ENCODE measurements around the gene SHISA9.
A peak's percentile ranks its signal among the peaks of the same experiment; 100 is the strongest.

The SHISA9 gene

DNA sequence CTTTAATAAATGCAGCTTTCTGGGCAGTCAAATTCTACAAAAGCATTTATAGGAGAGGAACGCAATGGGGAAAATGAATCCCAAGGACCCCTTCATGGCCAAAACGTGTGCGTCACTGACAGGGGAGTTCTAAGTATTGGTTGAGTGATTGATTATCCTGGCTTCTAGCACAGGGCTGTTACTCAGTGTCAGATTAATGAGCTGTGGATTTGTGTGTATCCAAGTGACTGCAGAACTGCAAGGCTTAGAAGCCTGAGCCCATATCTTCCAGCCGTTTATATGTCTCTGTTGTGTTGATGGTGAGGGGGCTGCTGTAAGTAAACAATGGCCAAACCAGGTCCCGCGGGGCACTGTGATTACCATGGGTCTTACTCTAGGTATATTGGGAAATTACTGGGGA lies 129.4 kb downstream of the SHISA9 start:
- Histone ChIP-seq H3K79me1 (replicated peaks; ENCODE audit: low read length, poor library complexity, severe bottlenecking) (no peaks in the 10 kb centered on the region), H3K4me3 (ENCODE audit: insufficient read depth in 1 of 2, low read depth in 1 of 2, low read length in 2 of 2) (no peak overlapping the region), H3K4me2 (ENCODE audit: low read length, poor library complexity, severe bottlenecking) (no peak overlapping the region), H3K27ac (ENCODE audit: low read length, poor library complexity, severe bottlenecking) (no peak overlapping the region), H3K4me1 (ENCODE audit: control insufficient read depth, insufficient read depth, low read depth, low read length) (no peaks in the 10 kb centered on the region), H3K9me3 (ENCODE audit: control insufficient read depth, low read length) (no peaks in the 10 kb centered on the region), H2BK120ac (ENCODE audit: low read depth, low read length) (no peak overlapping the region), H4K8ac (ENCODE audit: low read length) (no peak overlapping the region), H3K23ac (ENCODE audit: low read length in 2 of 2) (no peak overlapping the region), H2AK5ac (ENCODE audit: low read length, severe bottlenecking) (no peak overlapping the region), H2AFZ (ENCODE audit: low read depth, low read length) (no peak overlapping the region), H3K9ac (ENCODE audit: low read length) (no peak overlapping the region), H3K18ac (ENCODE audit: low read depth in 1 of 2, low read length in 2 of 2) (no peak overlapping the region), H3K4ac (ENCODE audit: low read depth in 1 of 2, low read length in 2 of 2) (no peak overlapping the region), H4K91ac (ENCODE audit: low read length) (no peak overlapping the region), H2BK15ac (ENCODE audit: low read depth, poor library complexity, severe bottlenecking) (no peak overlapping the region), H2BK5ac (ENCODE audit: low read depth, low read length, poor library complexity, severe bottlenecking) (no peak overlapping the region), H3K27me3 (ENCODE audit: control insufficient read depth in 1 of 2, insufficient read depth in 1 of 2, low read length in 2 of 2) (no peaks in the 10 kb centered on the region), H3K36me3 (ENCODE audit: control insufficient read depth in 1 of 2, insufficient read depth in 2 of 2, low read depth in 1 of 2, low read length in 2 of 2) (no peaks in the 10 kb centered on the region), H3K14ac (ENCODE audit: low read length in 2 of 2) (no peak overlapping the region), H2BK12ac (ENCODE audit: low read length in 2 of 2) (no peak overlapping the region)
- 80% methylated on average over 5 of the region's 6 CpGs for whole genome bisulfite sequencing
- DNase-seq = no peak

DNA sequence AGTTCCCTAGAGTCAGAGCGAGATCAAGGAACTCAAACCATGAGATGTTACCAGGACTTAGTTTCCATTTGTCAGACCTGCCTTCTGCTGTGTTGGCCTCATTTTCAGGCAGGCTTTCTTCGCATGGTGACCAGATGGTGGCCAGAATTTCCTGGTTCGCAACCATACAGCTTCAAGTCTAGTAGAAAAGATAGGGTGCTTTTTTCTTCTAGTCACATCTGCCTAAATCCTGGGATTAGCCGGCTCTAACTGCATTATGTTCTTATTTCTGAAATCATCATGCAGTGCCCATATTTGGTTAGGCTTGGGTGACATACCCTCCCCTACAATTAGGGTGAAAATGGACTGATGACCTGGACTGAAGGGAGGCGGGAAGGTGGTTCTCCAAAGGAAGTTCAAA lies 131.5 kb downstream of the SHISA9 start:
- no peak overlapping the region for H2AFZ ChIP-seq (ENCODE audit: low read depth, low read length)
- no peak for DNase-seq
- no peaks in the 10 kb centered on the region for H3K79me1 ChIP-seq (replicated peaks; ENCODE audit: low read length, poor library complexity, severe bottlenecking)
- no peak overlapping the region for H4K91ac ChIP-seq (ENCODE audit: low read length)
- no peak overlapping the region for H2AK5ac ChIP-seq (ENCODE audit: low read length, severe bottlenecking)
- no peak overlapping the region for H4K8ac ChIP-seq (ENCODE audit: low read length)
- WGBS = 81% methylated on average over 4 of the region's 5 CpGs
- no peak overlapping the region for H3K18ac ChIP-seq (ENCODE audit: low read depth in 1 of 2, low read length in 2 of 2)
- no peak overlapping the region for H2BK12ac ChIP-seq (ENCODE audit: low read length in 2 of 2)
- H3K27me3 ChIP-seq (ENCODE audit: control insufficient read depth in 1 of 2, insufficient read depth in 1 of 2, low read length in 2 of 2) = no peaks in the 10 kb centered on the region
- no peak overlapping the region for H3K4ac ChIP-seq (ENCODE audit: low read depth in 1 of 2, low read length in 2 of 2)
- no peak overlapping the region for H3K14ac ChIP-seq (ENCODE audit: low read length in 2 of 2)
- no peak overlapping the region for H3K9ac ChIP-seq (ENCODE audit: low read length)
- H3K36me3 ChIP-seq (ENCODE audit: control insufficient read depth in 1 of 2, insufficient read depth in 2 of 2, low read depth in 1 of 2, low read length in 2 of 2) = no peaks in the 10 kb centered on the region
- H2BK5ac ChIP-seq (ENCODE audit: low read depth, low read length, poor library complexity, severe bottlenecking) = no peak overlapping the region
- H2BK15ac ChIP-seq (ENCODE audit: low read depth, poor library complexity, severe bottlenecking) = no peak overlapping the region
- H3K4me1 ChIP-seq (ENCODE audit: control insufficient read depth, insufficient read depth, low read depth, low read length) = no peaks in the 10 kb centered on the region
- H3K4me2 ChIP-seq (ENCODE audit: low read length, poor library complexity, severe bottlenecking) = no peak overlapping the region
- H3K4me3 ChIP-seq (ENCODE audit: insufficient read depth in 1 of 2, low read depth in 1 of 2, low read length in 2 of 2) = no peak overlapping the region
- H2BK120ac ChIP-seq (ENCODE audit: low read depth, low read length) = no peak overlapping the region
- H3K9me3 ChIP-seq (ENCODE audit: control insufficient read depth, low read length) = no peaks in the 10 kb centered on the region
- no peak overlapping the region for H3K23ac ChIP-seq (ENCODE audit: low read length in 2 of 2)
- H3K27ac ChIP-seq (ENCODE audit: low read length, poor library complexity, severe bottlenecking) = no peak overlapping the region

DNA sequence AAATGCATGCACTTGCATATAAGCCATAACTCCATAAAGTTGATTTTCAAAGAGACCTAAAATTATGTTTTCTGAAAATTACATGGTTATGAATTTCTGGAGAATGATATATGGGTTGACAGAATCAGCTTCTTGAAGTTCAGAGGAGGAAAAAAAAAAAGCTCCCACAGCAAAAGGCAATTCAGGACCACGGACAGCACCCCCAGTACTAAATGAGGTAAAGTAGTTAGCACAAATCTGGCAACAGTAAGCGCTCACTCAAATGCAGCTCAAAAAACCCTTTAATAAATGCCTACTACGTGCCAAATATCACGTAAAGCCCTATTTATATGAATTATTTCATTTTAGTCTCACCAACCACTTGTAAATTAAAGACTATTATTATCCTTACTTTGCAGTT lies 135.2 kb downstream of the SHISA9 start:
- no peaks in the 10 kb centered on the region for H3K27me3 ChIP-seq (ENCODE audit: control insufficient read depth in 1 of 2, insufficient read depth in 1 of 2, low read length in 2 of 2)
- H3K4me2 ChIP-seq (ENCODE audit: low read length, poor library complexity, severe bottlenecking) = no peak overlapping the region
- no peak overlapping the region for H3K4me3 ChIP-seq (ENCODE audit: insufficient read depth in 1 of 2, low read depth in 1 of 2, low read length in 2 of 2)
- peaks cover 11% of the 10 kb centered on the region for H3K9me3 ChIP-seq (ENCODE audit: control insufficient read depth, low read length)
- no peak overlapping the region for H2AK5ac ChIP-seq (ENCODE audit: low read length, severe bottlenecking)
- H3K23ac ChIP-seq (ENCODE audit: low read length in 2 of 2) = no peak overlapping the region
- H3K14ac ChIP-seq (ENCODE audit: low read length in 2 of 2) = no peak overlapping the region
- H2BK5ac ChIP-seq (ENCODE audit: low read depth, low read length, poor library complexity, severe bottlenecking) = no peak overlapping the region
- H3K4ac ChIP-seq (ENCODE audit: low read depth in 1 of 2, low read length in 2 of 2) = no peak overlapping the region
- H3K9ac ChIP-seq (ENCODE audit: low read length) = no peak overlapping the region
- no peaks in the 10 kb centered on the region for H3K4me1 ChIP-seq (ENCODE audit: control insufficient read depth, insufficient read depth, low read depth, low read length)
- no peak overlapping the region for H4K8ac ChIP-seq (ENCODE audit: low read length)
- H3K79me1 ChIP-seq (replicated peaks; ENCODE audit: low read length, poor library complexity, severe bottlenecking) = no peaks in the 10 kb centered on the region
- H3K36me3 ChIP-seq (ENCODE audit: control insufficient read depth in 1 of 2, insufficient read depth in 2 of 2, low read depth in 1 of 2, low read length in 2 of 2) = no peaks in the 10 kb centered on the region
- 41% methylated on average over 2 of the region's 4 CpGs for WGBS
- H2BK15ac ChIP-seq (ENCODE audit: low read depth, poor library complexity, severe bottlenecking) = no peak overlapping the region
- H2AFZ ChIP-seq (ENCODE audit: low read depth, low read length) = no peak overlapping the region
- no peak overlapping the region for H3K27ac ChIP-seq (ENCODE audit: low read length, poor library complexity, severe bottlenecking)
- peak; percentile 11 for DNase-seq
- no peak overlapping the region for H3K18ac ChIP-seq (ENCODE audit: low read depth in 1 of 2, low read length in 2 of 2)
- H2BK120ac ChIP-seq (ENCODE audit: low read depth, low read length) = no peak overlapping the region
- no peak overlapping the region for H4K91ac ChIP-seq (ENCODE audit: low read length)
- no peak overlapping the region for H2BK12ac ChIP-seq (ENCODE audit: low read length in 2 of 2)

- Histone ChIP-seq H3K23ac (ENCODE audit: low read length in 2 of 2) (no peak overlapping the region), H3K4me3 (ENCODE audit: insufficient read depth in 1 of 2, low read depth in 1 of 2, low read length in 2 of 2) (no peak overlapping the region), H3K14ac (ENCODE audit: low read length in 2 of 2) (no peak overlapping the region), H3K4me1 (ENCODE audit: control insufficient read depth, insufficient read depth, low read depth, low read length) (no peaks in the 10 kb centered on the region), H4K91ac (ENCODE audit: low read length) (no peak overlapping the region), H2BK120ac (ENCODE audit: low read depth, low read length) (no peak overlapping the region), H3K4me2 (ENCODE audit: low read length, poor library complexity, severe bottlenecking) (no peak overlapping the region), H2AFZ (ENCODE audit: low read depth, low read length) (no peak overlapping the region), H3K9me3 (ENCODE audit: control insufficient read depth, low read length) (peaks cover 18% of the 10 kb centered on the region), H3K9ac (ENCODE audit: low read length) (no peak overlapping the region), H2AK5ac (ENCODE audit: low read length, severe bottlenecking) (no peak overlapping the region), H3K36me3 (ENCODE audit: control insufficient read depth in 1 of 2, insufficient read depth in 2 of 2, low read depth in 1 of 2, low read length in 2 of 2) (no peaks in the 10 kb centered on the region), H3K18ac (ENCODE audit: low read depth in 1 of 2, low read length in 2 of 2) (no peak overlapping the region), H2BK12ac (ENCODE audit: low read length in 2 of 2) (no peak overlapping the region), H2BK5ac (ENCODE audit: low read depth, low read length, poor library complexity, severe bottlenecking) (no peak overlapping the region), H3K4ac (ENCODE audit: low read depth in 1 of 2, low read length in 2 of 2) (no peak overlapping the region), H3K27ac (ENCODE audit: low read length, poor library complexity, severe bottlenecking) (no peak overlapping the region), H2BK15ac (ENCODE audit: low read depth, poor library complexity, severe bottlenecking) (no peak overlapping the region), H3K79me1 (replicated peaks; ENCODE audit: low read length, poor library complexity, severe bottlenecking) (no peaks in the 10 kb centered on the region), H3K27me3 (ENCODE audit: control insufficient read depth in 1 of 2, insufficient read depth in 1 of 2, low read length in 2 of 2) (no peaks in the 10 kb centered on the region), H4K8ac (ENCODE audit: low read length) (no peak overlapping the region)
- 50% methylated on average over 3 of the region's 3 CpGs for WGBS
- DNase-seq = no peak
Measured at GRCh38 chr16:13038591-13038990, 137.2 kb downstream of the SHISA9 start.

Measured in mesenchymal stem cell (in vitro differentiated cells and primary cell).